Parathyroid adenoma (tissue), 2 donors: ENCODE measurements around the gene CCBE1.
A peak's percentile ranks its signal among the peaks of the same experiment; 100 is the strongest.

Experiments used
- H2AFZ ChIP-seq: fragments of 300-600 bp; sonication (generic); one replicate; pipeline ENCODE4 v1.7.0; 2017; ENCODE audit warnings: antibody characterized with exemption, mild to moderate bottlenecking
- H3K27ac ChIP-seq: fragments of 300-600 bp; sonication (generic); one replicate; pipeline ENCODE4 v1.7.0; 2017
- H3K27me3 ChIP-seq: fragments of 300-600 bp; sonication (generic); one replicate; pipeline ENCODE4 v1.7.0; 2017; ENCODE audit warnings: low read length; ENCODE audit not compliant: control insufficient read depth, insufficient read depth
- H3K36me3 ChIP-seq: fragments of 300-600 bp; sonication (generic); one replicate; pipeline ENCODE4 v1.7.0; 2017; ENCODE audit warnings: low read length; ENCODE audit not compliant: control insufficient read depth, insufficient read depth
- H3K4me1 ChIP-seq: fragments of 300-600 bp; sonication (generic); one replicate; pipeline ENCODE4 v1.7.0; 2017; ENCODE audit warnings: control low read depth
- H3K4me2 ChIP-seq: fragments of 300-600 bp; sonication (generic); one replicate; pipeline ENCODE4 v1.7.0; 2017; ENCODE audit warnings: low read length
- H3K4me3 ChIP-seq: fragments of 300-600 bp; sonication (generic); one replicate; pipeline ENCODE4 v1.7.0; 2017; ENCODE audit warnings: low read depth, low read length
- H3K79me2 ChIP-seq: fragments of 300-600 bp; sonication (generic); one replicate; pipeline ENCODE4 v1.7.0; 2017; ENCODE audit warnings: control low read depth
- H3K9ac ChIP-seq: fragments of 300-600 bp; sonication (generic); one replicate; pipeline ENCODE4 v1.7.0; 2017; ENCODE audit warnings: mild to moderate bottlenecking
- H3K9me3 ChIP-seq: fragments of 300-600 bp; sonication (generic); one replicate; pipeline ENCODE4 v1.7.0; 2017; ENCODE audit warnings: low read length; ENCODE audit not compliant: control insufficient read depth
- CTCF ChIP-seq: fragments of 300-600 bp; sonication (generic); IDR thresholded peaks from one replicate; pipeline ENCODE4 v1.7.0; 2017; ENCODE audit warnings: antibody characterized with exemption, mild to moderate bottlenecking
- donor health status: primary hyperparathyroidism.

CCBE1 gene

GRCh38 chr18:59605633-59606192 is 91.5 kb downstream of the CCBE1 start:
- Histone ChIP-seq H3K9ac (no peak overlapping the region), H3K4me2 (peak overlapping the region; percentile 36), H3K36me3 (no peaks in the 10 kb centered on the region), H3K9me3 (no peaks in the 10 kb centered on the region), H3K79me2 (no peaks in the 10 kb centered on the region), H3K4me1 (peaks cover 19% of the 10 kb centered on the region), H2AFZ (no peak overlapping the region), H3K27me3 (no peaks in the 10 kb centered on the region), H3K27ac (peak overlapping the region; percentile 79), H3K4me3 (peak overlapping the region; percentile 17)
- no peak for TF ChIP-seq CTCF

GRCh38 chr18:59604877-59605276 is 92.3 kb downstream of the CCBE1 start:
- Histone ChIP-seq H3K4me3 (no peak overlapping the region), H3K36me3 (no peaks in the 10 kb centered on the region), H3K27me3 (no peaks in the 10 kb centered on the region), H3K4me2 (peak overlapping the region; percentile 36), H3K4me1 (peaks cover 19% of the 10 kb centered on the region), H3K9ac (no peak overlapping the region), H3K27ac (no peak overlapping the region), H2AFZ (no peak overlapping the region), H3K79me2 (no peaks in the 10 kb centered on the region), H3K9me3 (no peaks in the 10 kb centered on the region)
- TF ChIP-seq CTCF = no peak

- TF ChIP-seq CTCF = no peak
- Histone ChIP-seq H3K4me2 (no peak overlapping the region), H3K9ac (no peak overlapping the region), H3K27me3 (no peaks in the 10 kb centered on the region), H3K36me3 (no peaks in the 10 kb centered on the region), H3K4me3 (no peak overlapping the region), H3K9me3 (no peaks in the 10 kb centered on the region), H2AFZ (no peak overlapping the region), H3K27ac (no peak overlapping the region), H3K4me1 (peaks cover 4% of the 10 kb centered on the region), H3K79me2 (no peaks in the 10 kb centered on the region)
These were observed 100.2 kb downstream of the CCBE1 start for GRCh38 chr18:59597049-59597448.

- H3K9ac ChIP-seq = no peak overlapping the region
- H3K79me2 ChIP-seq = no peaks in the 10 kb centered on the region
- H3K4me2 ChIP-seq = no peak overlapping the region
- peak overlapping the region; percentile 9 for H2AFZ ChIP-seq
- H3K27me3 ChIP-seq = no peaks in the 10 kb centered on the region
- no peak overlapping the region for H3K4me3 ChIP-seq
- H3K9me3 ChIP-seq = no peaks in the 10 kb centered on the region
- peaks cover 4% of the 10 kb centered on the region for H3K4me1 ChIP-seq
- H3K36me3 ChIP-seq = no peaks in the 10 kb centered on the region
- no peak overlapping the region for H3K27ac ChIP-seq
- TF ChIP-seq CTCF = no peak
These were observed 103.9 kb downstream of the CCBE1 start for GRCh38 chr18:59593291-59593717.

- H3K36me3 ChIP-seq = no peaks in the 10 kb centered on the region
- H3K79me2 ChIP-seq = no peaks in the 10 kb centered on the region
- no peaks in the 10 kb centered on the region for H3K9me3 ChIP-seq
- no peak overlapping the region for H3K27ac ChIP-seq
- H2AFZ ChIP-seq = no peak overlapping the region
- H3K4me1 ChIP-seq = peaks cover 4% of the 10 kb centered on the region
- TF ChIP-seq CTCF = no peak
- no peak overlapping the region for H3K4me2 ChIP-seq
- H3K27me3 ChIP-seq = no peaks in the 10 kb centered on the region
- no peak overlapping the region for H3K4me3 ChIP-seq
- no peak overlapping the region for H3K9ac ChIP-seq
These were observed 104.6 kb downstream of the CCBE1 start for GRCh38 chr18:59592624-59593023.
